ENCODE results near the gene DTX3.

DNA sequence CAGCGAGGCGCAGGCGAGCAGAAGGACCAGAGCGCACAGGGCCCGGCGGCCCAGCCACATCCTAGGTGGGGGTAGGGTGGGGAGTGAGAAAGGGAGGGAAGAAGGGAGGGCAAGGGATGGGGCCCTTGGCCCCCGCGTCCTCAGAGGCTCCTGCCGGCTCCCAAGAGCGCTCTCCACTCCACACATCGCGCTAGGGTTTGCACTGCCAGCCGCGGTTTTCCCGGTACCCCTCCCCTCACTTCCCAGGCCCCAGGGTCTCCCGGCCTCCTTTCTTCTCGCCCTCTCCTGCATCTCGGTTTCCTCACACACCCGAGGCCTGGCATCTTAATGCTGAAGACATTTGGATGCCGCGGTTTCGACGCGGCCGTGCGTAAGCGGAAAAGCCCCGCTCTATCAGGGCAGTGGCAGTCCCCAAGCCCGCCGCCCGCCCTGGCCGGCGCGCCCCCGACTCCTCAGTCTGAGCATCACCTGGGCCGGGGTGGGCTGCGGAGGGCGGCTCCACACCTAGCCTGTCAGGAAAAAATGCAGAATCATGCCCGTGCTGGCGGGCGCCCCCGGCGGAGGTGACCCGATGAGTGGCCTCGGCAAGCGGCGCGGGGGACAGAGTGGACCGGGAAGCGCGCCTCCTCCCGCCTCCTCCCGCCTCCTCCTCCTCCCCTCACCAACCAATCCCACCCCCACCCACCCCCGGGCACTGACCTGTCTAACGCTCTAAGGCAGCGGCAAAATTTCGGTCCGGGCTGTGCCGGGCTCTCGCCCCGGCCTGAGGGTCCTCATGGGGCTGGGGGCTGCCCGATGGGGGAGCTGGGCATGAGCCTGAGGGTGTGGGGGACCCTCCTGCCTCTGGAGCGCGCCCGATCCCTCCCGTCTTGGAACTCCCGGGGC lies 27.7 kb downstream of the DTX3 start:
- TF ChIP-seq, protein P1, sequence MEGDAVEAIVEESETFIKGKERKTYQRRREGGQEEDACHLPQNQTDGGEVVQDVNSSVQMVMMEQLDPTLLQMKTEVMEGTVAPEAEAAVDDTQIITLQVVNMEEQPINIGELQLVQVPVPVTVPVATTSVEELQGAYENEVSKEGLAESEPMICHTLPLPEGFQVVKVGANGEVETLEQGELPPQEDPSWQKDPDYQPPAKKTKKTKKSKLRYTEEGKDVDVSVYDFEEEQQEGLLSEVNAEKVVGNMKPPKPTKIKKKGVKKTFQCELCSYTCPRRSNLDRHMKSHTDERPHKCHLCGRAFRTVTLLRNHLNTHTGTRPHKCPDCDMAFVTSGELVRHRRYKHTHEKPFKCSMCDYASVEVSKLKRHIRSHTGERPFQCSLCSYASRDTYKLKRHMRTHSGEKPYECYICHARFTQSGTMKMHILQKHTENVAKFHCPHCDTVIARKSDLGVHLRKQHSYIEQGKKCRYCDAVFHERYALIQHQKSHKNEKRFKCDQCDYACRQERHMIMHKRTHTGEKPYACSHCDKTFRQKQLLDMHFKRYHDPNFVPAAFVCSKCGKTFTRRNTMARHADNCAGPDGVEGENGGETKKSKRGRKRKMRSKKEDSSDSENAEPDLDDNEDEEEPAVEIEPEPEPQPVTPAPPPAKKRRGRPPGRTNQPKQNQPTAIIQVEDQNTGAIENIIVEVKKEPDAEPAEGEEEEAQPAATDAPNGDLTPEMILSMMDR (IDR thresholded peaks at IDR 0.05), result no peak
- TF ChIP-seq POLR2A (IDR thresholded peaks at IDR 0.05), result no peak
